SK-N-MC (cell line): ENCODE measurements around the gene PPP1R3C.

ENCODE experiments used
- EZH2 ChIP-seq: fragments of 200-600 bp; sonication (generic); IDR thresholded peaks from one replicate; pipeline ENCODE4 v1.6.1; 2017; ENCODE audit warnings: antibody characterized with exemption
- POLR2AphosphoS5 ChIP-seq: IDR thresholded peaks from 2 replicates; pipeline ENCODE4 v1.6.1; 2012; ENCODE audit warnings: mild to moderate bottlenecking, low read depth, low read length, borderline replicate concordance

- TF ChIP-seq EZH2 (no peak), POLR2AphosphoS5 (no peak)
Observed at GRCh38 chr10:91610919-91611318, 22.0 kb downstream of the PPP1R3C start.
